CD1c-positive myeloid dendritic cell (primary cell): ENCODE data around the gene MARK4.
"Not testable (repeated sequence)": the region's sequence is repeated elsewhere in the genome, so short reads cannot be mapped to it uniquely, and the experiment has no call there.

ENCODE experiments used
- DNase-seq: peaks from one replicate; pipeline ENCODE4 v3.0.0-alpha.2; 2016; ENCODE audit errors: extremely low spot score

The MARK4 gene

DNA sequence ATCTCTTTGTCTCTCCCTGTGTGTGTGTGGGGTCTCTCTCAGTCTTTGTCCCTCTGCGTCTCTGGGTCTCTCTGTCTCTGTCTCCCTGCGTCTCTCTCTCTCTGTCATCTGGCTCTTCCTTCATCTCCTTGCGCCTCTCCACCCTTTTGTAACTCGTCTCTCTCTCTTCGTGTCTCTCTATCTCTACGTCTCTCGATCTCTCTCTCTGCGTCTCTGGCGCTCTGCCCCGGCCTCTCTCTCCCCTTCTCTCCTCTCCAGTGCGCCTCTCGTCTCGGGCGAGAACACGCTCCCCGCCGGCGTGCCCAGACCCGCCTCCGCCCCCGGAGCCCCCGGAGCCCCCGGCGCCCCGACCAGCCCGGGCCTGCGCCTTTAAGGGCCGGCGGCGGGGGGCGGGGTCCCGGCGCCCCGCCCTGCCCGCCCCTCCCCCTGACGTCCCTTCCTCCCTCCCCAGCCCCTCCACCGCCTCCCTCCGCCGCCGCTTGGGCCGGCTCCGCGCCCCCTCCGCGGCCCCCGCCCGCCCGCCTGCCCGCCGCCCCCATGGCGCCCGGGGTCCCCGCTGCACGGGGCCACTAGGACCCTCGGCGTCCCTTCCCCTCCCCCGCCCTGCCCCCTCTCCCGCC is at the start of gene MARK4:
MARK4 (plus strand) TSS at position 440 of the 620 bp plus-strand sequence. CDS start 318 bp downstream, outside the sequence.
- peak; percentile 70 for DNase-seq

DNA sequence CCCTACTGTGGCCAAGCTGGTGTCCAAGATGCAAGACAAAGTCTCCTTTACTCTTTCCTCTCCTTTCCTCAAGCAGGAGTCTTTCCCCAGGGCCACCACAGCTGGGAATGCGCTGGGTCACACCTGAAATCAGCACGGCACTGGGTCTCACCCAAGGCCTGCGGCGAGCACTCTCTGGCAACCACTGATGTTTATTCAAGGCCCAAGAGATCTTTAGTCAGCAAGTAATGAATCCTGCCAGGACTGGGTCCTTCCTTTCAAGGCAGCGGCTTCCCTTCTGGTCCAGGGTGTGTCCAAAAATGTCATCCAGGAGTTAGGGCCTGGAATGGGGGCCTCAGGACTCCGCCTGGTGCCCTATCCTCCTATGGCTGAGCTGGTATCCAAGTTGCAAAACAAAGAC is 48.4 kb upstream of the MARK4 start:
- DNase-seq = no peak

DNA sequence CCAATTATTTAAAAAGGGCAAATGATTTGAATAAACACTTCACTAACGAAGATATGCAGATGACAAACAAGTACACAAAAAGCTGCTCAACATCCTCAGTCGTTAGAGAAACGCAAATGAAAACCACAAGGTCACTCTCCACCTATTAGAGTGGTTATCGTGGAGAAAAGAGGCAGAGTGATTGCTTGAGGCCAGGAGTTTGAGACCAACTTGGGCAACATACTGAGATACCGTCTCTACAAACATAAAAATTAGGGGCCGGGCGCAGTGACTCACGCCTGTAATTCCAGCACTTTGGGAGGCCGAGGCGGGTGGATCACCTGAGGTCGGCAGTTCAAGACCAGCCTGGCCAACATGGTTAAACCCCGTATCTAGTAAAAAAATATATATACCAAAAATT is 45.3 kb upstream of the MARK4 start:
- no peak for DNase-seq

DNA sequence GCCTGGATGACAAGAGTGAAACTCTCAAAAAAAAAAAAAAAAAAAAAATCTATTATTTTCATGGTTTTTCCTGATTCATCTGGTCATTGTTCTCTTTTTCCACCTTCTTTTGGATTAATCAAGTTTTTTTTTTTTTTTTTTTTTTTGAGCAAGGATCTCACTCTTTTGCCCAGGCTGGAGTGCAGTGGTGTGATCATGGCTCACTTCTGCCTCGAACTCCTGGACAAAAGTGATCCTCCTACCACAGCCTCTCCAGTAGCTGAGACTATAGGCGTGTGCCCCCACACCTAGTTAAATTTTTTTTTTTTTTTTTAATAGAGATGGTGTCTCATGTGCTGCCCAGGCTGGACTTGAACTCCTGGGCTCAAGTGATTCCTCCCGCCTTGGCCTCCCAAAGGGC is 44.7 kb upstream of the MARK4 start:
- no peak for DNase-seq

DNA sequence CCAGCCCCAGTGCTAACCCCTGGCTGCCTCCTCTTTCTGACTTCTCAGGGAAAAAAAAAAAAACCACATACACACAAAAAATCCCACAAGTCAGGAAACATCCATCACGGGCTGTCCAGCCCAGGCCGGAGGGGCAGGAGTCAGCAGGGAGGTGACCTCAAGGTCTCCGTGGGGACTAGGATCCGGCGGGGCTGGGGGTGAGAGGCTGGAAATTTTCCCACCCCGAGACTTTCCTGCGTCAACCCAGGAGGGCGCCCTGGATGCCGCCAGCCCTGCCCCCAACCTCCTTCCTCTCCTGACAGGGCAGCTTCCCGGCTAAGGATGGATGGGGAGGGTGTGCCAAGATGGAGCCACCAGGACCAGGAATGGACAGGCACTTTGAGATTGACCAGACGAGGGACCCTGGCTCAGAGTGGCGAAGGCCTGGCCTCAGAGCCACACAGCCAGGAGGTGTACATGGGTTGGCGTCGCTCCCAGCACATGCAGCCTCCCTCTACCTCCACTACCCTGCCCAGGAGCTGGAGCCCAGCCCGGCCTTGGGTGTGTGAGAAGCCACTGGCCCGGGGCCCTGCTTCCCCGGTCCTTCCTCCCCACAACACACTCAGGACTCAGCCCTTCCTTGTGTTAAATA is 39.2 kb upstream of the MARK4 start:
- DNase-seq = no peak

DNA sequence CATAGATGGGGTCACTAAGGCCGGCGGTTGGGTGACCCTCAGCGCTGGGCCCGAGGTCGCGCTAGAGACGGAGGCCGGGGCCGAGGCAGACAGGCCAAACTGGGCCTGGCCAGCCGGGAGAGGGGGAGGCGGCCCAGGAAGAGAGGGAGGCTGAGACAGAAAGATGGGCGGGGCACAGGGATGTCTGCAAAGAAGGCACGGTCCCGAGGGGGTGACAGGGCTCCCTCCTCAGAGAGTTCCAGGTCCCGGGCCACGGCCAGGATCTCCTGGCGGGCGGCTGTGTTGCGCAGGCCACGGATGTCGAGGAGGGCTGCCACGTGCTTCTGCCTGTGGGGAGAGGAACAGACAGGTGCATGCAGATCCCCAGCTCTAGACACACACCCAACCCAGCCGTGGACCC is 38.0 kb upstream of the MARK4 start:
- no peak for DNase-seq

DNA sequence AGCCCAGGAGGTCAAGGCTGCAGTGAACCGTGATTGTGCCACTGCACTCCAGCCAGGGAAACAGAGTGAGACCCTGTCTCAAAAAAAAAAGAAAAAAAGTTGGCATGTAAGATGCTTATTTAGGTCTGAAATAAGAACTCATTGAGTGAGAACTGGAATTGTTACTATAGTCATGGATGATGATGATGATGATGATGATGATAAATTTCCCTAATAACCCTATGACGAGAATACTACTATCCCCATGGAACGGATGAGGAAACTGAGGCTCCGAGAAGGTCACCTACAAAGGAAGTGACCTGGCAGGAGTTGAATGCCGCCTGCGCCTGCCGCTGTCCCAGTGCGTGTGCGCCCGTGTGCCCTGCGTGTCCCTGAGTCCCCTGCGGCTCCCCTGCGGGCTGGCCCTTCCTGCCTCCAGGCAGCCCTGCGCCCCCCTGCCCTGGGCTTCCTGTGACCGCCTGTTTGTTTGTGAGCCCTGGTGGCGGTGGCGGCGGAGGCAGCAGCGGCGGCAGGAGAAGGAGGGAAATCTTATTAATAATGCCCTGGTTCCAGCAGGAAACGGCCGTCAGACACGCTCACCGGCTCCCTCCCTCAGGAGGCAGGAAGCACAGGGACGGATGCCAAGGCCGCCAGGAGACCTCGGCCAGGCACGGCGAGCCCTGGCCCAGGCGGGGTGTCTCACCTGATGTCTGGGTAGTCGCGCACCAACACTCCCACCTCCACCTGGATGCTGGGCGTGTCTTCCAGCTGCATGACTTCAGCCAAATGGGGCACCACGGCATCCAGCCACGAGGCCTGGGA is 35.5 kb upstream of the MARK4 start:
- DNase-seq = no peak

DNA sequence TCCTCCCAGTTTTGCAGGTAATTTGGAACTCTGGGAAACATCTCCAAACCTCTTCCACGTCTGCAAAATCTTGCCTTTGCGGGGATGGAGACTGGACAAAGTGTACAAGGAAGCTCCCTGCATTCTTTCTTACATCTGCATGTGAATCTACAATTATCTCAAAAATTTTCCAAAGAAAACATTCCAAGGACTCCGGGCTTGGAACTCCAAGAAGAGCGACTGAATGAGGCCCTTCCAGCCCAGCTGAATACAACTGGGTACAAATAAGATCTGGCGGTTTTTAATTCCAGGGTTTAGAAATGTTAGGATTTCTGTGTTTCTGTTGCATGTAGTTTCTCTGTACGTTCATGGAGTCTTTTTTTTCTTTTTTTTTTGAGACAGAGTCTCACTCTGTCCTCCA is 34.4 kb upstream of the MARK4 start:
- DNase-seq = no peak

DNA sequence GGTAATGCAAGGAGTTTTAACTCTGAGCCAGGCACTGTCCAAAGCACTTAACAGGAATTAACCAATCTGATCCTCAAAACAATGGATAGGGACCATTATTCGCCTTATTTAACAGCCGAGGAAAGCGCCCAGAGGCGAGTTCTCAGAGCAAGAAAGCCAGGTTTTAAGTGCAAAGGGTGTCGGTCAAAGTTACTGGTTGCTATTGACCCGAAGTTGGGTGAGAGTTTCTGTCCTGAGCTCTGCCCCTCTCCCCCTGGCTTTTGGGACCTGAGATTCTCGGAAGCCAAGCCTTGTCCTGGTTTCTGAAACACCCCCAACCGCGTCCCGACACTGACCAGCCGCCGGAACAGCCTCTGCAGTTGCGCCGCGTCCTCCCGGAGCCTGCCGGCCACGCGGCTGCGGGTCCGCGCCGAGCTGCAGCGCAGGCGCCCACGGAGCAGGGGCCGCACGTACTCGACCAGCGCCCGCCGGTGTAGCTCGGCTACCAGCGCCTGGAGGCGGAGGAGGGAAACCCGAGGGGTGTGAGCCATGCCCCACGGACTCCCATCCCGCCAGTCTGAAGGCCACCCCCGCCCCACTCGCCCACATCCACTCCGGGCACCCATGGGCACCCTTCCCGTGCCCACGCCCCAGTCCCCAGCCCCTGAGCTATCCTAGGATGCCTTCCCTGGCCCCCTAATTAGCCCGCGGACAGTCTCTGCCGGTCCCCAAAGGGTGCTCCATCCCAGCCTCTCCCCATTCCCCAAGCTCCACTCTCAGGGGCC is 33.7 kb upstream of the MARK4 start:
- DNase-seq = no peak

DNA sequence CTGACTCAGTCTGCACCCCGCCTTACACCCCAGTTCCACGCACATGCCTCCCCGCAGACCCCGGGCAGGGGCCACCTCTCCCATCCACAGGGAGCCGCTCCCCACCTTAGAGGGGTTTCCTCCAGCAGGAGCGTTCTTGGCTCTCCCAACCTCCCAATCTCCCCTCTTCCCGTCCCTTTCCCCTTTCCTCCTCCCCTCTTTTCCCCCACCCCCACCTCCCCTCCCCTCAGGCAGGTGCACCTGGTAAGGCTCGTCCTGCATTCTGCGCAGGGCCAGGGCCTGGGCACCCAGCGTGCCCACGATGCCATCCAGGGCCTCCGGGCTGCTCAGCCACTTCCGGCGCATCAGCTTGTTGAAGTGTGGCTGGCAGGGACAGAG is 33.1 kb upstream of the MARK4 start:
- DNase-seq = no peak

DNA sequence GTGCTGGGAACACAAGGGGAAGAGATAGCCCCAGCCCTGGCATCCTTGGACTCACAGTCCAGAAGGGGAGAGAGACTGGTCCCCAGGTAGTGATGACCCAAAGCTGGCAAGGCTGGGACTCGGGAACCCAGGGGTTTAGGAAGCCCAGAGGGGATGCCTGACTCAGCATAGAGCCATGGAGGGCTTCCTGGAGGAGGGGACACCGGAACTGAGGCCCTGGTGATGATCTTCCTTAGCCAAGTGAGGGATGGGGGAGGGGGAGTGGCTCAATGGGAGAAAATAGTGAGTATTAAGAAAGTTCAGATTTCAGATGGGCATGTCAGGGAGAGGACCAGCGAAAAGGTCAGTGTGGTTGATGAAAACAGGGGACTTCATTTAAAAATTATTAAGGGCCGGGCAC is 32.6 kb upstream of the MARK4 start:
- DNase-seq = no peak

DNA sequence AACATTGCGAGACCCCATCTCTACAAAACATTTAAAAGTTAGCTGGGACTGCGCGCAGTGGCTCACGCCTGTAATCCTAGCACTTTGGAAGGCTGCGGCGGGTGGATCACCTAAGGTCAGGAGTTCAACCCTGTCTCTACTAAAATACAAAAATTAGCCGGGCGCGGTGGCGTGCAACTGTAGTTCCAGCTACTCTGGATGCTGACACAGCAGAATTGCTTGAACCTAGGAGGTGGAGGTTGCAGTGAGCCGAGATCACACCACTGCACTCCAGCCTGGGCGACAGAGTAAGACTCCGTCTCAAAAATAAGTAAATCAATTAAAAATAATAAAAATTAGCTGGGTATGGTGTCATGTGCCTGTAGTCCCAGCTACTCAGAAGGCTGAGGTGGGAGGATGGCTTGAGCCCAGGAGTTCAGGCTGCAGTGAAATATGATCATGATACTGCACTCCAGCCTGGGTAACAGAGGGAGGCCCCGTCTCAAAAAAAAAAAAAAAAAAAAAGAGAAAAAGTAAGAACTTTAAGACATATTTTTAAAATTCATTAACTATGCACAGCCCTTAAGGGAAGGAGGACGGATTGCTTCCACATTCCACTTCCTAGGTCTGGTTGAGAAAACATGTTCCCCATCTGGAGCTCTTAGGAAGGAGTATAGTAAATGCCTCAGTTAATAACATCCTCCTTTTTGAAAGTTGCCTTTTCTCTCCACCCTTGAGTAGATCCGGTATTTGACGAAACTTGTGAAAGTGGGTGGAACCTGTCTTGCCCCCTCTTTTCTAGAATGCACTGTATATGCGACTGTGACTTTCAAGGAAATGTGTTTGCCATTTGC is 31.9 kb upstream of the MARK4 start:
- DNase-seq = peak; percentile 58

DNA sequence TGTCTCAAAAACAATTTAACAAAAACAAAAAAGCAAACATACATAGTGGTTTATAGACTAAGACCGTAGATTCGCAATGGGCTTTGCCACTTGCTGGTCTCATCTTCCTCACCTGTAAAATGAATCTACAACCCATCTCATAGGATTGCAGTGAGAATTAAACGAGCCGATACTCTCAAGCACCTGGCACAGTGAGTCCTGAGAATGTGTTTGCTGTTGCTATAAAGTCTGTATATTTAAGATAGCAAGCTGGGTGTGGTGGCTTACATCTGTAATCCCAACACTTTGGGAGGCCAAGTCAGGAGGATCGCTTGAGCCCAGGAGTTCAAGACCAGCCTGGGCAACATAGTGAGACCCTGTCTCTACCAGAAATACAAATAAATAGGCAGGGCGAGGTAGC is 28.3 kb upstream of the MARK4 start:
- DNase-seq = no peak

DNA sequence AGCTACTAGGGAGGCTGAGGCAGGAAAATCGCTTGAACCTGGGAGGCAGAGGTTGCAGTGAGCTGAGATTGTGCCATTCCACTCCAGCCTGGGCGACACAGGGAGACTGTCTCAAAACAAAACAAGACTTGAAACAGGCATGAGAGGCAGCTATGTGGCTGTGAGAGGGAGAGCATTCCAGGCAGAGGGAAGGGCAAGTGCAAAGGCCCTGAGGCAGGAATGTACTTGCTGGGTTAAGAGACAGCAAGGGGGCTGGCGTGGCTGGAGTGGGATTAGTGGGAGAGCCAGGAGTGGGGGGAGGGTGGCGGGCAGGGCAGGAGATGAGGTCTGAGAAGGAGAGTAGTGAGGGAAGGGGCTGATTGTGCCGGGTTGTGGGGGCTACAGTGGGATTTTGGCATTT is 27.2 kb upstream of the MARK4 start:
- no peak for DNase-seq

DNA sequence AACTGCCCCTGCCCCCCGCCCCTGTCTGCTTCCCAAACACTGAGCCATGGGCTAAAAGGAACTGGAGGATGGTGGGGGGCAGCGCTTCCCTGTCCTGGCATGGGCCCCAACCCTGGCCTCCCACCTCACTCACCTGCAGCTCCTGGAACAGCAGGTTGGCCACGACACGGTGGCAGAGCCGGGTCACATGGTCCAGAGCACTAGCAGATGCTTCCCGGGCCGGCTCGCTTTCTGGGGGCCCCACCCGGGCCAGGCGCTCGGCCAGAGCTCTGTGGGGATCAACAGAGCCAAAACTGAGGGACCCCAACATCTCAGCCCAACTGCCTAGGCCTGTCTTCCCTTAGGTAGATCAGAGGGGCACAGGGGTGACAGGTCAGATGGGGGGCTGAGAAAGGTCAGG is 26.4 kb upstream of the MARK4 start:
- DNase-seq = no peak

DNA sequence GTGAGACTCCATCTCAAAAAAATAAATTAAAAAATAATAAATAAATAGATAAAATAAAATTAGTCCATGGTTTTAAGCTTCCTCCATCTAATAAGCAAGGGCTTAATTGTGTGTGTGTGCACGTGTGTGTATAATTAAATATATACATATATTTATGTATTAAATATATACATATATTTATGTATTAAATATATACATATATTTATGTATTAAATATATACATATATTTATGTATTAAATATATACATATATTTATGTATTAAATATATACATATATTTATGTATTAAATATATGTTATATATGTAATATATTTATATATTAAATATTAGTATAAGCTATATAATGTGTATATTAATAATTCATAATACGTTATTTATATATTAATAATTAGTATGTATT is 22.0 kb upstream of the MARK4 start:
- DNase-seq = not testable (repeated sequence)

DNA sequence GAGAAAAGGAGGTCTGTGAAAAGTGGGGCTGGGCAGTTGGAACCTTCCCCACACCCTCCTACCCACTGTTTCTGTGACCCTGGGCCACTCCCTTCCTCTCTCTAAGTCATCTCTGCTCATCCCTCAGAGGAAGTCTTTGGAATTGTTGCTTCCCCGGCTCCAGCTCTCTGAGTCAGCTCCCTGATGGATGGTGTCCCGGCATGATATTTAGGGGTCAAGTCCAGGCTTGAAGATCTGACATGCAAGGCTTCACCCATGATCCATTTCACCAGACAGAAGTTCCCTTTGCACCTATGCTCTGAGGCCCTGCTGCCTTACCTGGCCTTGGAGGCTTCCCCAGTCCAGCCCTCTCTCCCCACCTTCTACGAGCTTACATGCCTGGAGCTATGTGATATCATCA is 19.2 kb upstream of the MARK4 start:
- no peak for DNase-seq

DNA sequence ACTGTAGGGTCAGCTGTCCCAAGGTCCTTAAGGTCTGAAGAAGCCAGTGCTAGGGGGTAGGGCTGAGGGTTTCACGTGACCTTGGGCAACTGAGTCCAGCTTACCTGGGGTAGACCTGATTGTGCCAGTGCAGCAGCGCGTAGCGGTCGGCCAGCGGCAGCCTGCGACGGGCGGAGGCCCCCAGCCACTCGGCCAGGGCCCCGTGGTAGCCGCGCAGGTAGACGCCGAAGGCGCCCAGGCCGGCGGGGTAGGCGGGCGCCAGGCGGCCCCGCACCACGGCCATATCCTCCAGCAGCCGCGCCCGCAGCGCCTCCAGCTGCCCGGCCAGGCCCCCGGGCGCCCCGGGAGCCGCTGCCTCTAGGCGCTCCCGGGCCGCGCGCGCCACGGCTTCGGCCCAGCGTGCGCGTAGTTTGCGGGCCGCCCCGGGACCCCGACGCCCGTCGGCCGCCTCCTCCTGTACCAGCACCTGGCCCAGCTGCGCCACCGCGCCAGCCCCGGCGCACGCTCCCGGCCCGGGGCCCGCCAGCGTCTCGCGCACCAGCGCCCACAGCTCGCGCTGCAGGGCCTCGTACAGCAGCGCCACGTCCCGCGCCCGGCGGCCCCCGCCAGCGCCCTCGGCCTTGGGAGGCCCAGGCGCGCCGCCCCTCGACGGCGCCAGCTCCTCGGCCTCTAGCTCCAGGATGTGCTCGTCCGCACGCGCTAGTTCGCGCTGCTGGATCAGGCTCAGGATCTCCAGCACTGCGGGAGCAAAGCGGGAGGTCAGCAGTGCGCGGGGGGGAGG is 16.8 kb upstream of the MARK4 start:
- no peak for DNase-seq

DNA sequence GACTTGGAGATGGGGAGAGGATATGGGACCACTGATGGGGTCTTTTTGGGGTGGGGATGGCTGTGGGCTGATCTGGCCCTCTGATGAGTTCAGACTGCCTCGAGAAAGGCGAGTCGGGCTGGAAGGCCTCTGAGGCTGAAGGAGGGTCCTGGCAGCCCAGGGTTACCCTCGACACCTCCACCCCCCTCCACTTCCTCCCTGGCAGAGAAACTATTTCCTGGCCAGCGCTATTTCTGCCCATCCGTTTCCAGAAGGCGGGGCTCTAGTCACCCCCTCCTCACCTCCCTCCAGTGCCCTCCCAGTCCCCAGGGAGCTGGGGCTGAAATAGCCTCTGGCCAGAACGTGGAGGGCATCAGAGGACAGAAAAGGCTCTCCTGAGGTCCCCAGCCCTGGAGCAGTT is 15.6 kb upstream of the MARK4 start:
- no peak for DNase-seq

DNA sequence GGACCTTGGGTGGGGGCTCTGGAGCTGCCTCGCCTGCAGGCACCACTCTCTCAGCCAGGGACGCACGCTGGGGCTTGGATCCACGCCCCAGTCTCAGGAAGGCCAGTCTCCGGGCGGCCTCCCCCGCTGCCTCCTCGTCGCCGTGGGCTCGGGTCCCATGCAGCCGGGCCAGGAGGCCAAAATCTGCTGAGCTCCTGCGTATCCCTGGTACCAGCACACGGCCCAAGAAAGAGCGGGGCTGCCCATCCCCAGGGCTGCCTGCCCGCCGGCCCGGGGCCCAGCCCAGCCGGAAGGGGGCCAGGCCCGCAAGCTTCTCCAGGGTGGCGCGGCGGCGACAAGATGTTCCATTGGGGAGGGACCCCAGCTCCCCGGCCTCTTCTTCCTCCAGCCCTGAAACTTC is 12.5 kb upstream of the MARK4 start:
- DNase-seq = no peak
